GM19099 (cell line): Measurements from ENCODE around the gene TMED1.

ENCODE experiments used
- POLR2A ChIP-seq: IDR thresholded peaks from 3 replicates; pipeline ENCODE4 v1.6.1; 2011; ENCODE audit warnings: low read depth; ENCODE audit not compliant: insufficient read length; ENCODE audit errors: extremely low read depth

Gene TMED1

DNA sequence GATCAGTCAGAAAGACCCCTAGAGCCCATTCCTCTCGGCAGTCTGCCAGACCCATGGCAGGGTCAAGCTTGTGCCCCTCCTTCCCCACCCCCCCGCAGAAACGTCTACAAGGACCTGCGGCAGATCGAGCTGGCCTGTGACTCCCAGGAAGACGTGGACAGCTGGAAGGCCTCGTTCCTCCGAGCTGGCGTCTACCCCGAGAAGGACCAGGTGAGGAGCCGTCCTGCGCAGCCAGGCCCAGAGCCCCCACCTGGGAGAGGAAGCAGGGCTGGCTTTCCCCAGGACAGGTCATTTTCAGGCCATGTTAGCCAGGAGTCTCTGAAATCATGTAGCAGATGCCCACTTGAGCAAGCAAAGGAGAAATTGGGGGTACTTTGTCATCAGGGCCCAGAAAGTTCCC, 12.3 kb downstream of the TMED1 start:
- TF ChIP-seq POLR2A: no peak

DNA sequence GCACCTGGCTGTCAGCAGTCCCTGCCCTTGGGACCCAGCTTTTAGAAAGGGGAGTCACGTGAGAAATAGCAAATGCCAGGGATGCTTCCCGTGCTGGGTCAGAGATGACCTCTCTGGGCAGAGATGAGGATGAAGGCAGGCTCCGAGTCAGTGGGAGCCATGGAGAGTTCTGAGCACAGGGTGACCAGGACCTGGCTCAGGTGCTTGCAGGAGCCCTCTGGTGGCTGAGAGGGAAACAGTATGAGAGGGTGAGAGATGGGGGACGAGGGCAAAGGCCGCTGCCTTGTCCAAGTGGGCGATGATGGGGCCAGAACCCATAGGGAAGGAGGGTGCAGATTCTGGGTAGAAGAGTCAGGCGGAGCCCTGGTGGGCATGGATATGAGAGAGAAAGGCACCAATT, 15.8 kb downstream of the TMED1 start:
- no peak for TF ChIP-seq POLR2A

- TF ChIP-seq POLR2A: no peak
Measured at GRCh38 chr19:10819124-10820060, 16.6 kb downstream of the TMED1 start.

DNA sequence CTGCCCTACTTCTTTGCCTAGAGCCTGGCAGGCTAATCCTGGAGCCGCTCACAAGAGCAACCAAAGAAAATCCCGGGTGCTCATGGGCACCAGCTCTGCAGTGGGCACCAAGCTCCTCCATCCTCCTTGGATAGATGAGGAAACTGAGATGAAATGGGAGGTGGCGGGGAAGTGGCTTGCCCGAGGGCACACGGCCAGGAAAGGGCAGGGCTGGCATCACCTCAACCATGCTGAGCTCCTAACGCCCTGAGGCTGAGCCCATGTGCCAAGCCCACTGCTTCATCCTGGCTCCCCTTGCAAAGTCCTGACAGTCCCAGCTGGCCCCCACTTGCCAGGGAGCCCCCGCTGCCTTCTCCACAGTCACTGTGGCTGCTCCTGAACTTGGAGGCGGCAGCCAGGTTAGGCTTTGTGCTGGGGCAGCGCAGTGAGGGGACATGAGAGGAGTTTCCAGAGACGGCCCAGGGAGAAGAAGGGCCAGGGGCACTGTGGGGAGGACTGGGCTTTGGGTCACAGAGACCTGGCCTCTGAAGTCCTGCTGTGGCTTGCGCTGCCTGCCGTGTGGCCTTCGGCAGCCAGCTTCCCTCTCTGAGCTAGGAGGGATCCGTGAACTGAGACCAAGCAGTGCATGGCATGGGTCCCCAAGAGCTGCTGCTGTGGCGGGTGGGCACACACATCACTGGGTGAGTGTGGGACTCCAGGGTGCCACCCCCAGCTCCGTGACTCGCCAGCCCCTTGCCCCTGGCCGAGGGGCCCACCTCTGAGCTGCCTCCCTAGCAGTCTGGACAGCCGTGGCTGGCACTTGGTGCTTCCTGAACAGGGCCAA, 17.5 kb downstream of the TMED1 start:
- TF ChIP-seq POLR2A: no peak

DNA sequence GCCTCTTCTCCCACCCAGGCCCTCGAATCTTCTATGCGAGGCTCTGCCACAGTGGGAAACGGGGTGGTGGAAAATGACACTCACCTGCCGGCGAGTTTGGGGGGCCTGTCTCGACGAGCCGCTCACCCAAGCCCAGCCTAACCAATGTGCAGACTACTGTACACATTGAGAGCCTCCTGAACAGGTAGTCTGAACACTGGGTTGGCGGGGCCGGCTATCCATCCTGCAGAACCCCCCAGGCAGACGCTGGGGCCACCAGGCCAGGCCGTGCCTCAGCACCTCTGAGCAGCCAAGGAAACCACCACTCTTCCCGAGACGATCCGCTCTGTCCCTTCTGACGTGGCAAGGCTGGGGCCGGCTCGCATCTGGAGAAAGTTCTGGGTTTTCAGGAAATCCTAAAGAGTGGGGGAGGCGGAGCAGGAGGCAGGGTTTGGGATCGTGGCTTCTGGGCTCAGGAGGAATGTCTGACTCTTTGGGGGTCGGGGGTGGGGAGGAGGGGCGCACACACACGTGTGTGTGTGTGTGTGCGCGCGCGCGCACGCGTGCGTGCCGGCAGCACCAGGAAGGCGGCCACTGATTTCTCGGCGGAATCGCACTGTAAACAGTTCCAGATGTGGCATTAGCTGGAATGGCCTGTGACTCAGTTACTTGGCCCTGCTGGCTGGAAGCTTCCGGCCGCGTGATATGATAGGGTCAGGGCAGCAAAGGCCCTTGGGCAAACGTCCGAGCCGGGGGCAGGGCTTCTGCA, 18.5 kb downstream of the TMED1 start:
- no peak for TF ChIP-seq POLR2A

GRCh38 chr19:10816691-10817090, 19.3 kb downstream of the TMED1 start:
- no peak for TF ChIP-seq POLR2A

DNA sequence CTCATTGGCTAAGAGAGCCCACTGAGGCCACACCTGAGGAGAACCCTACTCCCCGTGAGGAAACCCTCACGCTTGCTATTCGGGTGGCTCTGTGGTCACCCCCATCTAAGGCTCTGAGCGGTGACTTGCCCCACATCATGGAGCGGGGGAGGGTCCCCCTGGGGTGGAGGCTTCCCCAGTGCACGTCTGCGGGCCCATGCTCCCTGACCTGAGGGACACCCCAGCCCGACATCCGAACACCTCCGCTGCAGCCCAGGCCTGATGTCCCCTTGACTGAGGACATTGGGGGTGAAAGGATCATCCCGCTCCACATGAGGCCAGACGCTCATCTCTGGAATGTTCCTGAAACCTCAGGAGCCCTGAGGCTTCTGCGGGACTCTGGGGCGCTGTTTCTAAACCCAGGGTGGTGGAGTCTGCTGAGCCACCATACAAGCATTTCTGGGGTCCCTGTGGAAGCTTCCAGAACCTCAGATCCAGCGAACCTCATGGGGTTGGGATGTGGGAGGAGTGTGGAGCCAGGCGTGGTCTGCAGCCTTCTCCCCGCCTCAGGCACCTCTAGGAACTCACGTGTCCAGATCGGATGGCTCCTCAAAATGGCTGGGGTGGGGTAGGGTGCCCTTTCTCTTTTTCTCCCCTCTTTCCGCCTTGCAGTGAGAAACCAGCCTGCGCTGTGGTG, 19.9 kb downstream of the TMED1 start:
- TF ChIP-seq POLR2A: no peak

- TF ChIP-seq POLR2A: no peak
Measured at GRCh38 chr19:10815007-10815536, 20.9 kb downstream of the TMED1 start.

DNA sequence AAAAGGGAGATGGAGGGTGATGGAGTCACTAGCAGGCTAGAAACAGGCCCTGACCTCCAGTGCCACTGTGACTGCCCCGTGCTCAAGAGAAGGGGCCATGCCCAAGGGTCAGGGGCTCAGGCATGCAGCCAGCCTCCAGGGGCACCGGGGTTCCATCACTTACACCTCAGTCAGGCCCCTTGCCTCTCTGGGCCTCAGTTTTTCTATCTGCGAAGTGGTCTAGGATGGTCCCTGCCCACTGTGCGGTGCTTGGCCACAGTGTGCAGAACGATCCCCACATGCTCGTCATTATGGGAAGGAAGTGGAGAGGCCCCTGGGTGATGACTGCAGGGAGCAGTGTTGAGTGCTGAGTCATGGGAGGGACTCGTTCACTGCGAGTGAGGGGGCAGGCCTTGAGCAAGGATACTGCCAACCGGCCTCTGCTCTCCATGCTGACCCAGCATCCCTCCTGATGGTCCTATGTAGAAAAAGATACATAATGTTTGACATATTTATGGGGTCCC, 23.1 kb downstream of the TMED1 start:
- no peak for TF ChIP-seq POLR2A

DNA sequence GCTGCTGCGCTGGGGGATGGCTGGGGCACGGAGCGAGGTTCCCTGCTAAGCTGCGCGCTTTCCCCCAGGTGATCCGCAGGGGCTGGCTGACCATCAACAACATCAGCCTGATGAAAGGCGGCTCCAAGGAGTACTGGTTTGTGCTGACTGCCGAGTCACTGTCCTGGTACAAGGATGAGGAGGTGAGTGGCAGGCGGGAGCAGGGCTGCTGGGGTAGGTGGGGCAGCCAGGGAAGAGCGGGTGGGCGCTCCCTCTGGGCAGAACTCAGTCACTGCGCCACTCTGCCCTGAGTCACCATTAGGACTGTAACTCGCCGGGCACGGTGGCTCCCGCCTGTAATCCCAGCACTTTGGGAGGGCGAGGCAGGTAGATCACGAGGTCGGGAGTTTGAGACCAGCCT, 23.8 kb downstream of the TMED1 start:
- TF ChIP-seq POLR2A: no peak

DNA sequence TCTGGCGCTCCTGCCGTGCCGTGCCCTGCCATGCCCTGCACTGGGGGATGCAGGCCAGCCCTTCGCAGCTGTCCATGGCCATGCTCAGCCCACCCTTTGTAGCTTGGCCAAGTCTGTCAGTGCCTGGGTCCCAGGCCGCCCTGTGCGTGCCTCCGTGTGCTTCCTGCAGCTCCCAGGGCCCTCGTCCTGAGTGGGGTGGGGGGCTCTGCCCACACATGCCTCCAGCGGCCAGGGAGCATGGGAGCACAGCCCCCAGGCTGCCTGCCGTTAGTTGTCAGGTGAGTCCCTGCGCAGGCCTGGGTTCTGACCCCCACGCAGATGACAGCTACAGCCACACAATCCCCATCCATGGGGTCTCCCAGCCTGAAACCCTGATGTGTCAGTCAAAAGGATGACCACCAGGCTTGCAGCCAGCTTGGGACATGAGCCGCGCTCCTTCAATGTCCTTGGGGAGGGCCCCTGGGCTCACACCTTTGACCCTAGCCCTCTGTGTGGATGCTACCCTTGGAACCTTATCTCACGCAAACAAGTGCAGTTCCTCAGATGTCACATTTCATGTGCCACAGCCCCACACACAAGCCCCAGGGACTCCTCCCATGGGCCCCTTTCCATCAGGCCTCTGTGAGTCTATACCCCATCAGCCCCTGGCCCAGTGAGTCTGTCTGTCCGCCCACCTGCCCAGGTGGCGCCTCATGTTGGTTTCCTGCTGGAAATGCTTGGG, 24.5 kb downstream of the TMED1 start:
- TF ChIP-seq POLR2A: no peak

- TF ChIP-seq POLR2A: no peak
Measured at GRCh38 chr19:10809651-10810285, 26.2 kb downstream of the TMED1 start.
